GM12875 (cell line): ENCODE data around the gene PCK1.

Source experiments
- H3K4me3 ChIP-seq: one replicate; pipeline ENCODE4 v1.5.1; 2011; ENCODE audit warnings: low read depth, low read length, control low read depth
- CTCF ChIP-seq: IDR thresholded peaks from 2 replicates; pipeline ENCODE4 v1.5.1; 2011; ENCODE audit warnings: low read depth, mild to moderate bottlenecking, control low read depth, inconsistent platforms, low read length, moderate library complexity, borderline replicate concordance; ENCODE audit not compliant: insufficient read depth

The PCK1 gene

GRCh38 chr20:57562541-57563465 lies 1.9 kb downstream of the PCK1 start:
- no peak overlapping the region for H3K4me3 ChIP-seq
- TF ChIP-seq CTCF, result no peak

GRCh38 chr20:57563522-57563921 lies 2.6 kb downstream of the PCK1 start:
- TF ChIP-seq CTCF, result no peak
- H3K4me3 ChIP-seq, result no peak overlapping the region

DNA sequence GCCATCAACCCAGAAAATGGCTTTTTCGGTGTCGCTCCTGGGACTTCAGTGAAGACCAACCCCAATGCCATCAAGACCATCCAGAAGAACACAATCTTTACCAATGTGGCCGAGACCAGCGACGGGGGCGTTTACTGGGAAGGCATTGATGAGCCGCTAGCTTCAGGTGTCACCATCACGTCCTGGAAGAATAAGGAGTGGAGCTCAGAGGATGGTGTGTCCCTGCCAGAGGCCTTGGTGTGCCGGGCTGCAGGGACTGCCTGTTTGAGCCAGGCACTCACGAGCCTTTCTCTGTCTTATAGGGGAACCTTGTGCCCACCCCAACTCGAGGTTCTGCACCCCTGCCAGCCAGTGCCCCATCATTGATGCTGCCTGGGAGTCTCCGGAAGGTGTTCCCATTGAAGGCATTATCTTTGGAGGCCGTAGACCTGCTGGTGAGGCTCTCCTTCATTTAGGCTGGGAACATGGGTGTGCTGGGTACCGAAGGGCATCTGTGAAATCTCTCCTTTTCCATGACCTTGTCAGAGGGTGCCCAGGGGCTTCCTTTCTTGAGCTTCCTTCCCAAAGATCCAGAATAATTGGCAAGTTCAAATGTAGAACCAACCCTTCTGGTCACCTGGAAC lies 3.4 kb downstream of the PCK1 start:
- no peak overlapping the region for H3K4me3 ChIP-seq
- no peak for TF ChIP-seq CTCF

- H3K4me3 ChIP-seq, result no peak overlapping the region
Observed at GRCh38 chr20:57564951-57565642, 4.2 kb downstream of the PCK1 start.

GRCh38 chr20:57566399-57566798 lies 5.5 kb downstream of the PCK1 start:
- TF ChIP-seq CTCF, result no peak
- no peak overlapping the region for H3K4me3 ChIP-seq

More at GRCh38 chr20:57564951-57565642, 4.2 kb downstream of the PCK1 start:
- TF ChIP-seq CTCF, result no peak

GRCh38 chr20:57566803-57567459 lies 6.0 kb downstream of the PCK1 start:
- no peak overlapping the region for H3K4me3 ChIP-seq
- TF ChIP-seq CTCF, result no peak
